MM.1S (cell line): Measurements from ENCODE around the gene TGM5.

Source experiments
- DNase-seq: peaks from one replicate; pipeline ENCODE4 v3.0.0-alpha.2; 2015
- H2AFZ ChIP-seq: fragments of 300-600 bp; sonication (generic); 2 replicates; pipeline ENCODE4 v1.6.0; 2016; ENCODE audit warnings: antibody characterized with exemption, low read length
- H3F3A ChIP-seq: fragments of 300-600 bp; sonication (generic); 2 replicates; pipeline ENCODE4 v1.6.1; 2016; ENCODE audit warnings: mild to moderate bottlenecking, antibody characterized with exemption, low read length, moderate library complexity, mixed read lengths; ENCODE audit not compliant: insufficient read depth
- H3K27ac ChIP-seq: fragments of 300-600 bp; sonication (generic); 2 replicates; pipeline ENCODE4 v1.5.1; 2016; ENCODE audit warnings: mild to moderate bottlenecking, low read length
- H3K27me3 ChIP-seq: fragments of 300-600 bp; sonication (generic); replicated peaks from 2 replicates; pipeline ENCODE4 v1.6.0; 2016; ENCODE audit warnings: low read length; ENCODE audit not compliant: insufficient read depth
- H3K36me3 ChIP-seq: fragments of 300-600 bp; sonication (generic); replicated peaks from 2 replicates; pipeline ENCODE4 v1.6.1; 2016; ENCODE audit warnings: mild to moderate bottlenecking, low read length, mixed read lengths; ENCODE audit not compliant: insufficient read depth
- H3K4me1 ChIP-seq: fragments of 300-600 bp; sonication (generic); 2 replicates; pipeline ENCODE4 v1.6.1; 2016; ENCODE audit warnings: low read length, mixed read lengths
- H3K4me2 ChIP-seq: fragments of 300-600 bp; sonication (generic); 2 replicates; pipeline ENCODE4 v1.6.0; 2016; ENCODE audit warnings: low read depth, low read length
- H3K4me3 ChIP-seq: fragments of 300-600 bp; sonication (generic); 2 replicates; pipeline ENCODE4 v1.5.1; 2016; ENCODE audit warnings: low read length, mixed read lengths
- H3K79me2 ChIP-seq: fragments of 300-600 bp; sonication (generic); 2 replicates; pipeline ENCODE4 v1.6.1; 2016; ENCODE audit warnings: mixed run types, low read length, mixed read lengths
- H3K9ac ChIP-seq: fragments of 300-600 bp; sonication (generic); 2 replicates; pipeline ENCODE4 v1.6.1; 2016; ENCODE audit warnings: low read length, mixed read lengths
- H3K9me2 ChIP-seq: fragments of 300-600 bp; sonication (generic); replicated peaks from 2 replicates; pipeline ENCODE4 v1.6.1; 2016; ENCODE audit warnings: mild to moderate bottlenecking, low read length, mixed read lengths; ENCODE audit not compliant: insufficient read depth
- H3K9me3 ChIP-seq: fragments of 300-600 bp; sonication (generic); replicated peaks from 2 replicates; pipeline ENCODE4 v1.6.1; 2016; ENCODE audit warnings: mild to moderate bottlenecking, low read length, mixed read lengths; ENCODE audit not compliant: insufficient read depth
- H4K20me1 ChIP-seq: fragments of 300-600 bp; sonication (generic); 2 replicates; pipeline ENCODE4 v1.6.1; 2016; ENCODE audit warnings: mild to moderate bottlenecking, low read length, moderate library complexity, mixed read lengths; ENCODE audit not compliant: insufficient read depth
- CTCF ChIP-seq: fragments of 300-600 bp; sonication (generic); IDR thresholded peaks from 2 replicates; pipeline ENCODE4 v1.5.1; 2016; ENCODE audit warnings: antibody characterized with exemption, low read length, mixed read lengths
- EZH2 ChIP-seq: fragments of 300-600 bp; sonication (generic); optimal IDR thresholded peaks from 2 replicates; pipeline ENCODE3; 2017; ENCODE audit warnings: low read depth, mild to moderate bottlenecking, antibody characterized with exemption, low read length, mixed read lengths
- EZH2phosphoT487 ChIP-seq: fragments of 300-600 bp; sonication (generic); IDR thresholded peaks from 2 replicates; pipeline ENCODE4 v1.6.1; 2018; ENCODE audit warnings: antibody characterized with exemption, low read length

The TGM5 gene

GRCh38 chr15:43190178-43190577, 76.5 kb downstream of the TGM5 start:
- Histone ChIP-seq H3K4me2 (no peak overlapping the region), H3K9ac (no peak overlapping the region), H4K20me1 (no peaks in the 10 kb centered on the region), H3K27ac (no peak overlapping the region), H3K27me3 (no peaks in the 10 kb centered on the region), H3K9me3 (no peaks in the 10 kb centered on the region), H2AFZ (no peak overlapping the region), H3K4me1 (no peaks in the 10 kb centered on the region), H3K9me2 (no peaks in the 10 kb centered on the region), H3K4me3 (no peak overlapping the region), H3K79me2 (peaks cover 18% of the 10 kb centered on the region), H3F3A (peaks cover 8% of the 10 kb centered on the region), H3K36me3 (0 out of 2 replicates have a peak, but pooled peaks cover 5% of the 10 kb centered on the region)
- DNase-seq = no peak
- TF ChIP-seq EZH2phosphoT487 (no peak), EZH2 (no peak), CTCF (no peak)

GRCh38 chr15:43189296-43189695, 77.4 kb downstream of the TGM5 start:
- Histone ChIP-seq H3K9me2 (no peaks in the 10 kb centered on the region), H3K27ac (no peak overlapping the region), H3K4me1 (no peaks in the 10 kb centered on the region), H3K36me3 (0 out of 2 replicates have a peak, but pooled peaks cover 5% of the 10 kb centered on the region), H2AFZ (no peak overlapping the region), H3K4me2 (no peak overlapping the region), H3K4me3 (no peak overlapping the region), H4K20me1 (no peaks in the 10 kb centered on the region), H3K27me3 (no peaks in the 10 kb centered on the region), H3F3A (peaks cover 15% of the 10 kb centered on the region), H3K9ac (no peak overlapping the region), H3K9me3 (no peaks in the 10 kb centered on the region), H3K79me2 (peaks cover 18% of the 10 kb centered on the region)
- TF ChIP-seq EZH2 (no peak), CTCF (no peak), EZH2phosphoT487 (no peak)
- DNase-seq = no peak

GRCh38 chr15:43187544-43188155, 79.1 kb downstream of the TGM5 start:
- Histone ChIP-seq H3K4me1 (no peaks in the 10 kb centered on the region), H3K79me2 (peaks cover 18% of the 10 kb centered on the region), H3K9ac (no peak overlapping the region), H3K9me3 (no peaks in the 10 kb centered on the region), H3K9me2 (no peaks in the 10 kb centered on the region), H3K27me3 (no peaks in the 10 kb centered on the region), H2AFZ (no peak overlapping the region), H3K36me3 (0 out of 2 replicates have a peak, but pooled peaks cover 2% of the 10 kb centered on the region), H4K20me1 (no peaks in the 10 kb centered on the region), H3K4me3 (no peak overlapping the region), H3F3A (peaks cover 17% of the 10 kb centered on the region), H3K4me2 (no peak overlapping the region), H3K27ac (no peak overlapping the region)
- peak; percentile 76 for DNase-seq
- TF ChIP-seq EZH2 (no peak), CTCF (peak; percentile 53), EZH2phosphoT487 (no peak)
